SKM-1 (cell line): ENCODE measurements around the gene GDPGP1.
"Not testable (repeated sequence)": the region's sequence is repeated elsewhere in the genome, so short reads cannot be mapped to it uniquely, and the experiment has no call there.

Source experiments
- DNase-seq: peaks from one replicate; lab custom pipeline; 2025; ENCODE audit not compliant: unreplicated experiment; lab: John Stamatoyannopoulos, UW

Gene GDPGP1

DNA sequence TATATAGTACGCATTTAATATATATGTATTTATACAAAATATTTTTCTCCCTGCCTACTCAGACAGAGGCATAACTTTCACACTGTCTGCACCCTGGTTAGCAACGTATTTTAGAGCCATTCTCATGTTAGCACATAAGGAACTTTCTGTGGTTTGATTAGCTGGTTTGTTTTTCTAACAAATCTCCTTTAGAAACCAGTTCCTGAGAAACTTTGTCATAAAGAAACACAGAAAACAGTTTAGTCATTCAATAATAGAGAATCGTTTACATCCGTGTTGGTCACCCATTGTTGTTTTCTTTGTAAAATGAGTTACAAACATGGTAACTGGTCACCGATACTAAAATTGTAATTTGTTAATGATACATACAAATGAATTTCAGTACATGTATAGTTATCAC lies 25.5 kb downstream of the GDPGP1 start:
- DNase-seq: no peak

DNA sequence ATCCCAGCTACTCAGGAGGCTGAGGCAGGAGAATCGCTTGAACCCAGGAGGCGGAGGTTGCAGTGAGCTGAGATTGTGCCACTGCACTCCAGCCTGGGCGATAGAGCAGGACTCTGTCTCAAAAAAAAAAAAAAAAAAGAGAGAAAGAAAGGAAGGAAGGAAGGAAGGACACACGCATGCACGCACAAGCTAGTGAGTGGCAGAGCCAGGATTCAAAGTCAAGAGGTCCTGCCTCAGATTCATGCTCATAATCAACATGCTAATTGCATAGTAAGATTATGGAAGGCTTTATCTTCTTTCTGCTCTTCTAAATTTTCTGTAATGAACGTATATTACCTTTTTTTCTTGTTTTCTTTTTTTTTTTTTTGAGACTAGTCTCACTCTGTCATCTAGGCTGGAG lies 26.7 kb downstream of the GDPGP1 start:
- DNase-seq: not testable (repeated sequence)

DNA sequence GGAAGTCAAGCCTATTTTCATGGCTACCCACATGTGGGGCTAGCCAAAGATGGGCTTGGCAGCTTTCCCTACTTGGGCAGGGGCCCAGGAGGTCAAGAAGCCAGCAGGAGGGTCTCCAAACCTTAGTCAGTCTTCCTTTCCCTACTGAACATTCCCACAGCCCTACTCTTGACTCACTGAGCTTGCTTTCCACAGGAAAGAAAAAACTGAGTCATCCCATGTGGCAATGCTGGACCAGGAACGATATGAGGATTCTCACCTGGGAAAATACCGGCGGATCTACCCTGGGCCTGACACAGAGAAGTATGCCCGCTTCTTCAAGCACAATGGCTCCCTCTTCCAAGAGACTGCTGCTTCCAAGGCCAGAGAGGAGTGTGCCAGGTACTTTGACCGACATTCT lies 27.8 kb downstream of the GDPGP1 start:
- DNase-seq: no peak

DNA sequence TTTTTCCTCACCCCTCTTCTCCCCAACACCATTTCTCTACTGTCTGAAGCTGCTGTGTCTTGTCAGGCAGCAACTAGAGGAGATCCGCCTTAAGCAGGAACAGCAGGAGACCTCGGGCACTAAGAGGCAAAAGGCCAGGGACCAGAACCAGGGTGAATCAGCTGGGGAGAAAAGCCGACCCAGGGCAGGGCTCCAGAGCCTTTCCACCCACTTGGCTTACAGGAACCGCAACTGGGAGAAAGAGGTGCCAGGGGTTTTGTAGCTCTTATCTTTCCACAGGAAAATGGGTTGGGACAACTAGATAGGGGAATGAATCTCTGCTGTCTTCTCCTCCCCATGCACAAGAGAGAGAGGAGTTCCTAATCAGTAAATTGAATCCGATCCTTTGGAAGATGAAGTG lies 28.4 kb downstream of the GDPGP1 start:
- DNase-seq: no peak

DNA sequence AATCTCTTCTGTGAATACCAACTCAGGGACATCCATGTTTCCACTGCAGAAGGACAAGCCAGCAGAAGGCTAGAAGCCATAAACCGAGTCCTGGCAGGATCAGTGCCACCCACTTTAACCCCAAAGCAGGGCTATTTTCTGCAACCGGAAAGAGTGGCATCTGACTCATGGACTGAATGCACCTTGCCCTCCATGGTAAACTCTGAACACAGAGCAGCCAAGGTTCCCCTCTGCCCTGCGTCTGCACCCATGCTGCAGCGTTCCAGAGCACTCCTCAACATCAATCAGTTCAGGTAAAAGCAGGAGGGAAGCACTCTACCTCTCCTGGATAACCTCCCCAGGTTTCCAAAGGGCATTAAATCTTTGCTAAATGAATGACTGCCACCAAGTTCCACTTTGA lies 30.7 kb downstream of the GDPGP1 start:
- DNase-seq: no peak

DNA sequence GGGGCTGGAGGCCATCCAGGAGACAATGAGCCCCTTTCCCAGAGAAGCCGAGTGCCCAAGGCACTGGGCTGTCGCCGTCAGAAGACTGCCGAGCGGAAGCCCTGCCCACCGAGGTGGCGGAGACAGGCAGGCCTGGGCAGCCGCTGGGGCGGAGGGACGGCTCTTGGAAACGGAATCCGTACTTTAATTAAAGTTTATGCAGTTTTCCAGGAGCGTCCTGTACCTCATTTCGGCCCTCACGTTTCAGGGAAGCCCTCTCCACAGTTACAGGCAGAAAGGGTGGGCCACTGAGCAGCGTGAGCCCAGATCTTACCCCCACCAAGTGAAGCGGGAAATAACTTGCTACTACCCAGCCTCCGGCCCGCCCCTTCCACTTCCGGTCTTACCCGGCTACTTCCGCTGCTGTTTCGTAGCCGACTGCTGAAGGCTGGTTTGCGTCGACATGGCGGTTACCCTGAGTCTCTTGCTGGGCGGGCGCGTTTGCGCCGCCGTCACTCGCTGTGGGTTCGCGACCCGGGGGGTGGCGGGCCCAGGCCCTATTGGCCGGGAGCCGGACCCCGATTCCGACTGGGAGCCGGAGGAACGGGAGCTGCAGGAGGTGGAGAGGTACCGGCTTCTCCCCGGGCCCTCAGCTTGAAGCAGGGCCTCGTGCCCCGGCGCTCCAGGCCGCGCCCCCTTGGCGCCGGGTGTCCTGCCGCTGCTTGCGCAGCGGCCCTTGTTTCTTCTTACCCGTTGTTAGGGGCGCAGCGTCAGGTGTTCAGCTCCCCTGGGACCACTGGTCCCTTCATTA lies 31.5 kb downstream of the GDPGP1 start, which contains the start of gene NGRN:
TSS of gene NGRN (plus strand) at position 402 of the 790 bp plus-strand sequence. CDS start at position 443, 41 bp downstream.
- peak; percentile 75 for DNase-seq

DNA sequence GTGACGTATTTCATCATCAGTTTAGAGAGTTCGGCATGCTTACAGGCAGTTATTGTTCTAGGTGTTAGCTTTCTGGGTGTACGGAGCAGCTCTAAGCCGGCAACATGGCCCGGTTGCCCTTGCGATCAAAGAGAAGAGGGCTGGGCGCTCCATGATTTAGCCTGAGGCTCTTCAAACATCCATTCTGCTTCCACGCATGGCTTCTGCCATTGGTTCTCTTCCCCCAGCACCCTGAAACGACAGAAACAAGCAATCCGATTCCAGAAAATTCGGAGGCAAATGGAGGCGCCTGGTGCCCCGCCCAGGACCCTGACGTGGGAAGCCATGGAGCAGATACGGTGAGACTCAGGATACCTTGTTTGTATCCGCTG lies 32.0 kb downstream of the GDPGP1 start:
- no peak for DNase-seq

DNA sequence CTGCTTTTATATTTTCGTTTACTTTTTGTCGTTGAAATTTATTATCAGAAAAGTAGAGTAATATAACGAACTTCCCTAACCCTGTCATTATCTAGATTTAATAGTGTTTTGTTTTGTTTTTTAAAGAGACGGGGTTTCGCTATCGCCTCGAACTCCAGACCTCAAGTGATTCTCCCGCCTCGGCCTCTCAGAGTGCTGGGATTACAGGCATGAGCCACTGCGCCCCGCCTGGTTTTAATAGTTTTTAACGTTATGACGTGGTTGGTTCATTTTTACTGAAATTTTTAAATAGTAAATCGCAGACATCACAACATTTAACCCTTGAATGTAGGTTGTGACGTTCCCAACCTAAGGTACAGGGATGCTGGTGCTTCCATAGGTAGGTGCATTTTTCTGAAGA lies 32.5 kb downstream of the GDPGP1 start:
- no peak for DNase-seq

DNA sequence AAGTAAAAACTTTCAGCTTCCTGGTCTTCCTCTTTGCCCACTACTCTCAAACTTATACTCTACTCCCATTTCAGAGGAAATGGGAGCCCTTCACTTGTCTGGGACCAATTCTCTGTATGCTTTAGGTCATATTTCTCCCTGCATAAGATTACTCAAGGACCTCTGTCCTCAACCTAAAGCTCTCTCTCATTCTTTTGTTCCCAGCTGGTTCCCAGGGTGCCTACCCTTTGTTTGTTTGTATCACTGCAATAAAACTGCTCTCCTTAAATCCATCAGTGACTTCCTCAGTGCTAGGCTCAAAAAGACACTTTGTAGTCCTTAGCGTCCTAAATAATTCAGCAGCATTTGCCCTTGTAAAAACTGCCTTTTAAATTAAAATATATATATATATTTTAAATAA lies 34.4 kb downstream of the GDPGP1 start:
- no peak for DNase-seq

DNA sequence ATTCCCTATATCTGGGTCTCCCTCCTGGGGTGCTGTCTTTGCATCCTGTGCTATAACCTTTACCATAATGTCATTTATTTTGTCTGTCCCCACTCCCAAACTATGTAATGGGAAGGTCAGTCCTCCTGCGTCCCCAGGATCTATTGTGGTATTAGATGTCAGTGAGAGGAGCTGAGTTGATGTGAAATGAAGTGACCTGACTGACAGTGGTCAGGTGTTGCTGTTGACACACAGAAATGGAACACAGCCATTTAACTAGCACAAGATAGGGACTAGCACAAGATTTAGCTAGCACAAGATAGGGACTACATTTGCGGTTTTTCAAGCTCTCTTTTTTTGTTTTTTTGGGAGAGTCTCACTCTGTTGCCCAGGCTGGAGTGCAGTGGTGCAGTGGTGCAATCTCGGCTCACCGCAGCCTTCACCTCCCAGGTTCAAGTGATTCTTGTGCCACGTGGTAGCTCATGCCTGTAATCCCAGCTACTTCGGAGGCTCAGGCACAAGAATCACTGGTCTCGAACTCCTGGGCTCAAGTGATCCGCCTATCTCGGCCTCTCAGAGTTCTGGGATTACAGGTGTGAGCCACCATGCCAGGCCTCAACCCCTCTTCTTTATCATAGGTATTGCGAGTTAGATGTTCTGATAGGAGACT lies 36.6 kb downstream of the GDPGP1 start:
- DNase-seq: no peak

DNA sequence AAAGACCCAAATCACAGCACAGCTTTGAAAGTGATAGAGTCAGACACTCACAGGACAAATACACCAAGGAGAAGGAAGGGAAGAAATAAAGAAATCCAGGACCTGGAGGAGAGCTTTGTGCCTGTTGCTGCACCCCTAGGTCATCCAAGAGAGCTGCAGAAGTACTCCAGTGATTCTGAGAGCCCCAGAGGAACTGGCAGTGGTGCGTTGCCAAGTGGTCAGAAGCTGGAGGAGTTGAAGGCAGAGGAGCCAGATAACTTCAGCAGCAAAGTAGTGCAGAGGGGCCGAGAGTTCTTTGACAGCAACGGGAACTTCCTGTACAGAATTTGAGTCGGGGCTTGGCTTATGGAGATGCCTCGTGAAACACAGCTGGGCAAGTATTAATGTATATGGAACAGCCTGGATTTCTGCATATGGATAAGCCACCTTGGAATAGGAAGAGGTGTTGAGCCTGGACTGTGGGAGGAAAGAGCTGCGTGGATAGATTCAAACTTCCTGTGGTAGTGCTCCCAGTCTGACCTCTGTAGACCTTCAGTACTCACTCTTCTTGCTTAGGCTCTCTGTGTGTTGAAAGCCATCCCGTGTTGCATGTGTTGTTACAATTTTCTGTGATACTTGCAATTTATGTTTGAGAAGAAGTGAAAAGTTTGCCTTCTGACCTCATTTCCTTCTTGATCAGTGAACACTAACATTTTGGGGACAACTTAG lies 37.6 kb downstream of the GDPGP1 start:
- no peak for DNase-seq

DNA sequence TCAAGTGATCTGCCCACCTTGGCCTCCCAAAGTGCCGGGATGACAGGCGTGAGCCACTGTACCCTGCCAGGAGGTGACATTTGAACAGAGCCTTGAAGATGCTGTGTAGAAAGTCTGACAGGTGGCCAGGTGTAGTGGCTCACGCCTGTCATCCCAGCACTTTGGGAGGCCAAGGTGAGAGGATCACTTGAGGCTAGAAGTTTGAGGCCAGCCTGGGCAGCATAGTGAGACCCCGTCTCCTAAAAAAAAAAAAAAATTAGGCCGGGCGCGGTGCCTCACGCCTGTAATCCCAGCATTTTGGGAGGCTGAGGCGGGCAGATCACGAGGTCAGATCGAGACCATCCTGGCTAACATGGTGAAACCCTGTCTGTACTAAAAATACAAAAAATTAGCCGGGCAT lies 44.5 kb downstream of the GDPGP1 start:
- not testable (repeated sequence) for DNase-seq

DNA sequence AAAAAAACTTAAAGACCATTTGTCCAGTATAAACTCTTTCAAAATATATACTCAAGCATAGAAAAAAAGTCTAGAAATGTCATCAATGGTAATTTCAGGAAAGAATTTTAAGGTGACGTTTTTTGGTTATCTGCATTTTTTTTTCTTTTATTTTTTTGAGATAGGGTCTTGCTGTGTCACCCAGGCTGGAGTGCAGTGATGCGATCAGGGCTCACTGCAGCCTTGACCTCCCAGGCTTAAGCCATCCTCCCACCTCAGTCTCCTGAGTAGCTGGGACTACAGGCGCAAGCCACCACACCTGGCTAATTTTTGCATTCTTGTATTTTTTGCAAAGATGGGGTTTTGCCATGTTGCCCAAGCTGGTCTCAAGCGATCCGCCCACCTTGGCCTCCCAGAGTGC lies 46.7 kb downstream of the GDPGP1 start:
- not testable (repeated sequence) for DNase-seq

DNA sequence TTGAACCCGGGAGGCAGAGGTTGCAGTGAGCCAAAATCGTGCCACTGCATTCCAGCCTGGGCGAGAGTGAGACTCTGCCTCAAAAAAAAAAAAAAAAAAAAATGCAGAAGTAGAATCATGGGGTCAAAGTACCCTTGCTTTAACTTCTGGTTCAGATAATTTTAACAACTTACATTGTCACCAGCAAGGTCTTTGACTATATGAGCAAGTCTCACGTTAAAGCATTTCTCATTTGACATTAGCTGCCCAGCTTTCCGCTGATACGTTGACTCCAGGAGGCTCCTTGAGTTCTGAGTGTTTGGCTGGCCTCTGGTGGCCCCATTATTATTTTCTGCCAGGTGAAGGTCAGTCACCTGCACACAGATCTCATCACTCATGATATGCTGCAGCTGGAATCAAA lies 47.6 kb downstream of the GDPGP1 start:
- not testable (repeated sequence) for DNase-seq

DNA sequence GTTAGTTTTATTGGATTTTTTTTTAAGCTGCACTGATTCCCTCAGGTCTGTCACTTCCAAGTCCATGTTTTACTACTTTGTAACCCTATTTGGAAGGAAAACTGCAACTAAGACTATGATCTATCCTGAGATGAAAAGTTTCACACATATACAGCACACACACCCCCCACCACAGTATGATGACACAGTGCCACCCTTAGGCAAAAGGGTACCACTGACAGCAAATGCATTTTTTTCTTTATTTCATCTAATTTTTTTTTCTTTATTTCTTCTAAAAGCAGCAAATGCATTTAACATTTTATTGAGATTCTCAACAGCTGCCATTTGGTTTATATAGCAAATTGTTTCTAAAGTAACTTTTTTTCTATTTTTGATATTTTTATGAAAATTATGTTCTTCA lies 52.7 kb downstream of the GDPGP1 start:
- DNase-seq: no peak

DNA sequence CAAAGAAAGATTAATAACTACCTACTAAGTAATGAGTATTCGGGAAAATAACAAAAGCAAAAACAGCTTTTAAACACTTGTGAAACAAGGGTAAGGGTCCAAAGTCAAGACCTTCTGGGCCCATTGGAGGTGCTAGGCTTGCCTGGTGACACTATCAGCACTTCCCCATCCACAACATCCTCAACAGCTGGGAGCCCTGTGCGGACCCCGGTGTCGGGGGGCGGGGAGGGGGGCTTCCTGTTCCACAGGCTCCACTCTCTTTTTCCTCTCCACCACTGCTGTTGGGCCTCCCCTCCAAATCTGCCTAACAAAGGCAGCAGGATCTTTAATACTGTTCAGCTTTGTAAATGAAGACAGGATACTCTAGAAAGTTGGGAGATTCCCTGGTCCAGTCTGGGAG lies 53.1 kb downstream of the GDPGP1 start:
- DNase-seq: no peak

DNA sequence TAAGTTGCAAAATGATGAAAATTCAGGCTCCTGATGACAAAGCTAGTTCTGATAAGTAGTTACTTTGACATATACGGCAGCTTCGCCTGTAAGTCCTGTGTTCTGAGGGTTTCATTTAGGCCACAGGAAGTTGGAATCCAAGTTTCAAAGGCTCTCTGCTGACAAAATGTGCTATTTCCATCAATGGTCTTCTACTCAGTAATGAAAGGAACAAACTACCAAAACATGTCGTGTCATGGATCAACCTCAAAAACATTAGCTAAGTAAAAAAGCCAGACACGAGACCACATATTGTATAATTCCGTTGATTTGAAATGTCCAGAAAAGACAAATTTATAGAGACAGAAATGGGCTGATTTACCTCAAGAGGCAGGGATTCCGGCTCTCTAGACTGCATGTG lies 53.9 kb downstream of the GDPGP1 start:
- no peak for DNase-seq

DNA sequence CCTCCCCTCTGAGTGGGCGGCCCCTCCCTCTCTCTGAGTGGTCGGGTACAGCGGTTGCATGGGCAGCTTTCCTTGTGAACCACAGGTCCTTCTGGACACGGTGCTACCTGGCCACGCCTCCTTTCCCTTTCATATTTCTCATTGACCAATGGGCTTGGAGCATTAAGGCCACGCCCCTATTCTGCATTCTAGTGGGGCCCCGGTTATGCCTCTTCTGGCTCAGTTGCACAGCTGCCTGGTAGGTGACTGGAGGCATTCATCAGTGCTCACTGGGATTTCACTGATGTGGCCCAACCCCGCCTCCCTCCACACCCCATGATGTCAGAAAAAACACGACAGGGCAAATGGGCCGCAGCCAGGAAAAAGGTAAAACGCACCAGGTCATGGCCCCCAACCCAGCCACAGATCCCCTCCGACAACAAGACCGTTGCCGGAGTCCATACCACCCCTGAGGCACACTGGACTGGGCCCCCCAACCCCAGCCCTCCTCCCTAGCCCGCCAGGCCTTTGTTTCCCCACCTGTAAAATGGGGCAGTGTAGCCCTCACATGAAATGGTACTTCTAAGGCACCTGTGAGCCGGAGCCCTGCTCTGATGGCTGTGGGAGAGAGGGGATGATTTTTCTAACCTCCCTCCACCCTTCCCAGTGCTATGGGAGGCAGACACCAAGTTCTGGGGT lies 57.8 kb downstream of the GDPGP1 start:
- DNase-seq: no peak

DNA sequence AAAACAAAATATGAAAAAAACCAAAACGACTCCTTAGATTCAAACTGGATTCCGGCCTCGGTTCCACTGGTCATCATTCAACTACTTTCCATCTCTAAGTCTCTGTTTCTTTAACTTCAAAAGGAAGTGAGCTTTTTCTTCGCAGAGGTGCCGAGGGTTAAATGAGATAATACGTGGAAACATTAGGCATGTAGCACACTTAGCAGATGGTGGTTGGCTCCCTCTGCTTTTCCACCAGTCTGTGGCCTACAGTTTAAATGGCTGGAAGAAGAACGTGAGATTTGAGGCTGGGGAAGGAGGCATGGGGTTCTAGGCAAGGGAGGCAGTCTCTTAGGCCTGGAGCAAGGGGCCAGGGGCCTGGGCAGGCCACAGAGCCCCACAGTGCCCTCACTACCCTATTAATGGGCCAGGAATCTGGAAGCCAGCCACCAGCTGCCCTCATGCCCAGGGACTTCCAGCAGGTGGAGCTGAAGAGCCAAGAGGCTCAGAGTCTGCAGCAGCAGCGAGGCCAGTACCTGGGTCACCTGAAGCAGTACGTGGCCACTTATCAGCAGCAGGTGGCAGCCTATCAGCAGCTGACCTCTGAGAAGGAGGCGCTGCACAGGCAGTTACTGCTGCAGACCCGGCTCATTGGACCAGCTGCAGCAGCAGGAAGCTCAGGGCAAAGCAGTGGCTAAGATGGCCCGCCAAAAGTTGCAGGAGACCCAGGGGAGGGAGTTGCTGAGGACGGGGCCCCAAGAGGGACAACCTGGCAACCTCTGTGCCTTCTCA lies 59.2 kb downstream of the GDPGP1 start:
- not testable (repeated sequence) for DNase-seq

DNA sequence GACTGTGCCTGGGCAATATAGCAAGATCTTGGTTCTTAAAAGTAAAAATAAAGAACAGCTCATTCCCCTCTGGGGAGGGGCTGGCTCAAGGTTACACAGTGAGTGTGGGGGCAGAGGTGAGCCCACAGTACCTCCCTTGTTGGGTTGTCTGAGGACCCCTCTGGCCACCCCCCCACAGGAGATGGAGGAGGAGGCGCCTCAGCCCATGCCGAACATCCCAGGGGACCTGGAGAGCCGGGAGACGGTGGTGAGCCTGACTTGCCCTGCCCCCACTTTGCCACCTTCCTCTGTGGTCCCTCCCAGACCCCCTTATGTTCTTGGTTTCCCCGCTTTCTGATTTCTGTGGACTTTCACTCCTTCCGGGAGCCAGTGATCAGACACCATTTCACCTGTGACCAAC lies 60.1 kb downstream of the GDPGP1 start:
- DNase-seq: no peak
